K562 (cell line): ENCODE measurements around the gene KCNJ12.

ENCODE experiments used
- NRF1 ChIP-seq, 2 experiments: fragments of 450-650 bp; IDR thresholded peaks in 1 of 2; conservative IDR thresholded peaks in 1 of 2; 2 replicates each; pipeline ENCODE4 v1.6.1; 2014; ENCODE audit warnings: mild to moderate bottlenecking in 2 of 2
- TCF7L2 ChIP-seq: fragments of 150-350 bp; IDR thresholded peaks from 2 replicates; pipeline ENCODE4 v1.6.1; 2016; ENCODE audit warnings: low read depth, mild to moderate bottlenecking, low read length, moderate library complexity

- no peak for TF ChIP-seq NRF1 (conservative IDR thresholded peaks at IDR 0.05 in 1 of 2, IDR thresholded peaks at IDR 0.05 in 1 of 2)
- TF ChIP-seq TCF7L2: no peak
Observed at GRCh38 chr17:21354796-21355385, 21.3 kb upstream of the KCNJ12 start.
